Gastroesophageal sphincter (tissue), 3 donors: ENCODE data around the gene CHMP5.

Experiments
- CTCF ChIP-seq, 4 experiments: fragments of 200-600 bp in 2 of 4; fragments of 450-650 bp in 2 of 4; sonication (generic) in 1 of 4; IDR thresholded peaks; one replicate each; pipeline ENCODE4 v1.5.1; 2017 to 2019; ENCODE audit warnings: antibody characterized with exemption in 4 of 4, mild to moderate bottlenecking in 2 of 4, moderate library complexity in 2 of 4
- POLR2A ChIP-seq, 2 donors: fragments of 450-650 bp; IDR thresholded peaks; one replicate each; pipeline ENCODE4 v1.6.1; 2017; ENCODE audit warnings: antibody characterized with exemption in 2 of 2, mild to moderate bottlenecking in 2 of 2, moderate library complexity in 1 of 2

- TF ChIP-seq CTCF (IDR thresholded peaks at IDR 0.05) (no peak), POLR2A (IDR thresholded peaks at IDR 0.05) (no peak)
Measured at GRCh38 chr9:33320230-33320567, 55.4 kb downstream of the CHMP5 start.
